ENCODE measurements around the gene FLYWCH2.

The FLYWCH2 gene

DNA sequence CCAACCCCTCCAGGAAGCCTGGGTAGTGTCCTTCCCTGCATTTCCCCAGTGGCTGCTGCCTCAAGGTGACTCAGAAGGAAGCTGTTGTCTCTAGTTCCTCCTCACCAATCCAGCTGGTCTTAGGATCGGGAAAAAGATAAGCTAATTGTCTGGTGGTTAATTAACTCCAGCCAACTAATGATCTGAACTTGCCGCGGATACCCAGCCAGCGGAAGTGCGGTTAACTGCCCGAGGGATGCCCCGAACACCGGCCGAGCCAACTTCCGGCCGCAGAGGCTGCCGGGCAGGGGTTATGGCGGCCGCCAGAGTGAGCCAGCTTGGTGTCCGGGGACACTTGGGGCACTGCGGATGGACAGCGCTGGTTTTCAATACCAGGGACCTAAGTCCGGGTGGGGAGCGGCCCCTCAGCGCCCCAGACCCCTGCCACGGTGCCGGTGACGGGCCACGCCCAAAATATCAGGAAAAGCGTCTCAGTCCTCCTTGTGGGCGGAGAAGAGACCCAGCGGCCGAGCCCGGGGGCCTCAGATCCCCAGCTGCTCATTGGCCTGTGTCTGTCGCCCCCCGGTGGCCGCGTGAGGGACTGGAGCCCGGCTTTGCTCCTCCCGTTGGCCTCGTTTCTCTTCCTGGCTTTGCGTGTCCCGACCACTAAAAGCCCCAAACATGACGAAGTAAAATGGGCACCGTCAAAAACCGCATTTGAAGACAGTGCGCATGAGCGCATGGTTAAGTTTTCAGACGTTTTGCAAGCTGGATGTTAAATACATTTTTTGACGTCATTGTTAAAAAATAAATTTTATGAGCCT, 14.8 kb upstream of the FLYWCH2 start:
- H3K27me3 ChIP-seq (ENCODE audit: insufficient read depth, low read length, poor library complexity), result peaks cover 14% of the 10 kb centered on the region
- DNase-seq (peak; percentile 97), ATAC-seq (ENCODE audit: insufficient read depth, low read depth) (peak; percentile 95)
- H3K9ac ChIP-seq (ENCODE audit: low read depth, low read length), result peak overlapping the region; percentile 66
- peak overlapping the region; percentile 85 for H2AFZ ChIP-seq (ENCODE audit: low read depth, low read length)
- H3K4me3 ChIP-seq (ENCODE audit: low read depth in 1 of 2, low read length in 2 of 2), result peak overlapping the region; percentile 31 to 64; a peak in 3 of 4 replicates
- TF ChIP-seq, protein P1, sequence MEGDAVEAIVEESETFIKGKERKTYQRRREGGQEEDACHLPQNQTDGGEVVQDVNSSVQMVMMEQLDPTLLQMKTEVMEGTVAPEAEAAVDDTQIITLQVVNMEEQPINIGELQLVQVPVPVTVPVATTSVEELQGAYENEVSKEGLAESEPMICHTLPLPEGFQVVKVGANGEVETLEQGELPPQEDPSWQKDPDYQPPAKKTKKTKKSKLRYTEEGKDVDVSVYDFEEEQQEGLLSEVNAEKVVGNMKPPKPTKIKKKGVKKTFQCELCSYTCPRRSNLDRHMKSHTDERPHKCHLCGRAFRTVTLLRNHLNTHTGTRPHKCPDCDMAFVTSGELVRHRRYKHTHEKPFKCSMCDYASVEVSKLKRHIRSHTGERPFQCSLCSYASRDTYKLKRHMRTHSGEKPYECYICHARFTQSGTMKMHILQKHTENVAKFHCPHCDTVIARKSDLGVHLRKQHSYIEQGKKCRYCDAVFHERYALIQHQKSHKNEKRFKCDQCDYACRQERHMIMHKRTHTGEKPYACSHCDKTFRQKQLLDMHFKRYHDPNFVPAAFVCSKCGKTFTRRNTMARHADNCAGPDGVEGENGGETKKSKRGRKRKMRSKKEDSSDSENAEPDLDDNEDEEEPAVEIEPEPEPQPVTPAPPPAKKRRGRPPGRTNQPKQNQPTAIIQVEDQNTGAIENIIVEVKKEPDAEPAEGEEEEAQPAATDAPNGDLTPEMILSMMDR (IDR thresholded peaks at IDR 0.05; ENCODE audit: borderline replicate concordance, extremely low read depth, low read length, poor library complexity, severe bottlenecking), result peak; percentile 97
- TF ChIP-seq EZH2 (IDR thresholded peaks at IDR 0.05; ENCODE audit: borderline replicate concordance, low read depth, low read length, severe bottlenecking), result no peak
- no peaks in the 10 kb centered on the region for H3K9me3 ChIP-seq (ENCODE audit: insufficient read depth, low read length, severe bottlenecking)
- H4K20me1 ChIP-seq (ENCODE audit: insufficient read depth, low read length), result no peaks in the 10 kb centered on the region
- H3K36me3 ChIP-seq (ENCODE audit: insufficient read depth, low read length), result no peaks in the 10 kb centered on the region
- no peaks in the 10 kb centered on the region for H3K79me2 ChIP-seq (ENCODE audit: insufficient read depth, low read length)
- H3K4me1 ChIP-seq (ENCODE audit: insufficient read depth, low read length), result peaks cover 16% of the 10 kb centered on the region
- H3K4me2 ChIP-seq (ENCODE audit: insufficient read depth, low read length), result peak overlapping the region; percentile 68
- peak overlapping the region; percentile 73 for H3K27ac ChIP-seq (ENCODE audit: low read length)

DNA sequence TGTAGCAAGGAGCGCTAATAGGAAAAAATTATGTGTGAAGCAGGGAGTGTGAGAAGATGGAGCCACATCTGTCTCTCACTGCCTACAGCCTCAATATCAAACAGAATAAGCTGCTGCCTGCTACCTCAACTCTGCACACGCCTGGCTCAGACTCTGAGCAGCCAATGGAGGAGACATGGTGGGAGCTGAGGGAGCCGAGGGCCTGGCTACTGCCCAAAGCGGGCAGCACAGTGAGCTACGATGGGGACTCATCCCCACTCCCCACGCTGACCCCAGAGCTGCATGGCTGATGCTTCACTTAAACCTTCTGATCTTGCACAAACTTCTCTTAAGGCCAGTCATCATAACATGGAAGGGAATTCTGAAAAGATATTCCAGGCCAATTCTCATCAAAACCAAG, 11.1 kb upstream of the FLYWCH2 start:
- Histone ChIP-seq H3K27ac (ENCODE audit: low read length) (no peak overlapping the region), H2AFZ (ENCODE audit: low read depth, low read length) (no peak overlapping the region), H3K4me1 (ENCODE audit: insufficient read depth, low read length) (peaks cover 27% of the 10 kb centered on the region), H3K27me3 (ENCODE audit: insufficient read depth, low read length, poor library complexity) (no peaks in the 10 kb centered on the region), H4K20me1 (ENCODE audit: insufficient read depth, low read length) (no peaks in the 10 kb centered on the region), H3K9me3 (ENCODE audit: insufficient read depth, low read length, severe bottlenecking) (no peaks in the 10 kb centered on the region), H3K4me3 (ENCODE audit: low read depth in 1 of 2, low read length in 2 of 2) (no peak overlapping the region), H3K36me3 (ENCODE audit: insufficient read depth, low read length) (no peaks in the 10 kb centered on the region), H3K4me2 (ENCODE audit: insufficient read depth, low read length) (no peak overlapping the region), H3K9ac (ENCODE audit: low read depth, low read length) (no peak overlapping the region), H3K79me2 (ENCODE audit: insufficient read depth, low read length) (no peaks in the 10 kb centered on the region)
- ATAC-seq (ENCODE audit: insufficient read depth, low read depth), result no peak
- TF ChIP-seq EZH2 (IDR thresholded peaks at IDR 0.05; ENCODE audit: borderline replicate concordance, low read depth, low read length, severe bottlenecking), result no peak
- TF ChIP-seq, protein P1 (IDR thresholded peaks at IDR 0.05; ENCODE audit: borderline replicate concordance, extremely low read depth, low read length, poor library complexity, severe bottlenecking), result no peak
- DNase-seq, result no peak

DNA sequence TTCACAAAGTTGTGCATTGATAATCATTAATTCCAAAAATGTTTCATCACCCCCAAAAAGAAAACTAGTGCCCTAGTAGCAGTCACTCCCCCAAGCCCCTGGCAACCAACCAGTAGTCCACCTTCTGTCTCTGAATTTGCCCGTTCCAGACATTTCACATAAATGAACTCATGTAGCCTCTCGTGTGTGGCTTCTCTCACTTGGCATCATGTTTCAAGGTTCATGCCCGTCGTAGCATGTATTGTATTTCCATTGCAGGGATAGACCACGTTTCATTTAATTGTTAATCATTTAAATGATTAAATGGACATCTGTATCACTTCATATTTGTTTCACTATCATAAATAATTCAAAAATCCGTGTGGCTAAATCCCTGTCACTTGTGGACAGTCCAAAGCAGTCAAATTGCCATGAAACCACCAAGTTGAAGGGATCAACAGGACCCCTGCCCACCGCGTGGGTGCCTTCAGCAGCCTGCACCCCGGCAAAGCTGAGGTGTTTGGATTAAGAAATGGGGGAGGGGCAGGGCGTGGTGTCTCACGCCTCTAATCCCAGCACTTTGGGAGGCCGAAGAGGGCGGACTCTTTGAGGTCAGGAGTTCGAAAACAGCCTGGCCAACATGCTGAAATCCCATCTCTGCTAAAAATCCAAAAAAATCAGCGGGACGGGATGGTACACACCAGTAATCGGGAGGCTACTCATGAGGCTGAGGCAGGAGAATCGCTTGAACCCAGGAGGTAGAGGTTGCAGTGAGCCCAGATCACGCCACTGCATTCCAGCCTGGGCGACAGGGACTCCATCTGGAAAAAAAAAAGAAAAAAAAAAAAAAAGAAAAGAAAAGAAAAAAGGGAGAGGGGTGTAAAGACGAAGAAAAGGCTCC, 8.7 kb upstream of the FLYWCH2 start:
- Histone ChIP-seq H3K9ac (ENCODE audit: low read depth, low read length) (peak overlapping the region; percentile 30; the same call in 1 of the 2 replicates), H3K79me2 (ENCODE audit: insufficient read depth, low read length) (no peaks in the 10 kb centered on the region), H3K27me3 (ENCODE audit: insufficient read depth, low read length, poor library complexity) (no peaks in the 10 kb centered on the region), H3K4me2 (ENCODE audit: insufficient read depth, low read length) (peak overlapping the region; percentile 49), H3K9me3 (ENCODE audit: insufficient read depth, low read length, severe bottlenecking) (no peaks in the 10 kb centered on the region), H3K4me3 (ENCODE audit: low read depth in 1 of 2, low read length in 2 of 2) (no peak overlapping the region), H3K27ac (ENCODE audit: low read length) (no peak overlapping the region), H3K36me3 (ENCODE audit: insufficient read depth, low read length) (no peaks in the 10 kb centered on the region), H2AFZ (ENCODE audit: low read depth, low read length) (peak overlapping the region; percentile 66), H3K4me1 (ENCODE audit: insufficient read depth, low read length) (peaks cover 11% of the 10 kb centered on the region), H4K20me1 (ENCODE audit: insufficient read depth, low read length) (no peaks in the 10 kb centered on the region)
- DNase-seq (no peak), ATAC-seq (ENCODE audit: insufficient read depth, low read depth) (no peak)
- TF ChIP-seq, protein P1 (IDR thresholded peaks at IDR 0.05; ENCODE audit: borderline replicate concordance, extremely low read depth, low read length, poor library complexity, severe bottlenecking), result no peak
- TF ChIP-seq EZH2 (IDR thresholded peaks at IDR 0.05; ENCODE audit: borderline replicate concordance, low read depth, low read length, severe bottlenecking), result no peak

Measured in DND-41 (cell line).